Endothelial cell (in vitro differentiated cells): ENCODE measurements around the gene MGST3. TPM values are rescaled to one million over a fixed set of nuclear protein-coding genes. Genes with fewer than 3 reads are reported as not detected.

Source experiments
- DNase-seq: peaks from one replicate; pipeline ENCODE4 v3.0.0; 2021; ENCODE audit warnings: low spot score
- H3K27ac Mint-ChIP-seq: one replicate; pipeline ENCODE4 v1.8.0; 2021; ENCODE audit warnings: mixed read lengths, inconsistent platforms; ENCODE audit not compliant: unreplicated experiment
- H3K27me3 Mint-ChIP-seq: one replicate; pipeline ENCODE4 v1.8.0; 2021; ENCODE audit warnings: mild to moderate bottlenecking, moderate library complexity, mixed read lengths, inconsistent platforms; ENCODE audit not compliant: unreplicated experiment
- H3K36me3 Mint-ChIP-seq: one replicate; pipeline ENCODE4 v1.8.0; 2021; ENCODE audit warnings: mild to moderate bottlenecking, low read depth, mixed read lengths, inconsistent platforms; ENCODE audit not compliant: unreplicated experiment
- H3K4me1 Mint-ChIP-seq: one replicate; pipeline ENCODE4 v1.8.0; 2021; ENCODE audit warnings: mild to moderate bottlenecking, mixed read lengths, inconsistent platforms; ENCODE audit not compliant: unreplicated experiment
- H3K4me3 Mint-ChIP-seq: one replicate; pipeline ENCODE4 v1.8.0; 2021; ENCODE audit warnings: mild to moderate bottlenecking, mixed read lengths, inconsistent platforms; ENCODE audit not compliant: unreplicated experiment
- H3K9me3 Mint-ChIP-seq: one replicate; pipeline ENCODE4 v1.8.0; 2021; ENCODE audit warnings: mixed read lengths, inconsistent platforms; ENCODE audit not compliant: unreplicated experiment
- CTCF ChIP-seq: fragments of 200-600 bp; sonication (generic); IDR thresholded peaks from one replicate; pipeline ENCODE4 v1.5.0; 2021; ENCODE audit warnings: antibody characterized with exemption; ENCODE audit not compliant: unreplicated experiment
- total RNA-seq: library from RNA; stranded (reverse); fragmentation: NEBNext Ultra II Directional; extraction: Animal tissue kit (Norgen Biotek cat#: 25700); gene quantifications from one replicate; pipeline ENCODE4 v1.2.1, GENCODE V29; 2021; ENCODE audit not compliant: unreplicated experiment

MGST3 gene
- total RNA-seq, 1 donor from 2014 or later, result 156 TPM

- Mint-ChIP-seq H3K36me3 (no peaks in the 10 kb centered on the region), H3K4me1 (peaks cover 14% of the 10 kb centered on the region), H3K4me3 (no peak overlapping the region), H3K27ac (no peak overlapping the region), H3K9me3 (no peaks in the 10 kb centered on the region), H3K27me3 (peaks cover under 1% of the 10 kb centered on the region)
- DNase-seq, result no peak
- TF ChIP-seq CTCF, result no peak
These were observed 35.6 kb upstream of the MGST3 start for GRCh38 chr1:165595246-165595938.

- peak overlapping the region; percentile 97 for H3K27ac Mint-ChIP-seq
- no peaks in the 10 kb centered on the region for H3K27me3 Mint-ChIP-seq
- H3K4me1 Mint-ChIP-seq, result peaks cover 14% of the 10 kb centered on the region
- H3K36me3 Mint-ChIP-seq, result no peaks in the 10 kb centered on the region
- peak; percentile 92 for DNase-seq
- TF ChIP-seq CTCF, result no peak
- no peaks in the 10 kb centered on the region for H3K9me3 Mint-ChIP-seq
- H3K4me3 Mint-ChIP-seq, result peak overlapping the region; percentile 96
These were observed 33.0 kb upstream of the MGST3 start for GRCh38 chr1:165597883-165598675.

GRCh38 chr1:165598676-165599059, 32.4 kb upstream of the MGST3 start:
- Mint-ChIP-seq H3K4me3 (peak overlapping the region; percentile 96), H3K27ac (peak overlapping the region; percentile 97), H3K4me1 (peaks cover 14% of the 10 kb centered on the region), H3K36me3 (no peaks in the 10 kb centered on the region), H3K9me3 (no peaks in the 10 kb centered on the region), H3K27me3 (no peaks in the 10 kb centered on the region)
- DNase-seq, result no peak
- TF ChIP-seq CTCF, result no peak

- no peaks in the 10 kb centered on the region for H3K27me3 Mint-ChIP-seq
- peaks cover 14% of the 10 kb centered on the region for H3K4me1 Mint-ChIP-seq
- no peak overlapping the region for H3K27ac Mint-ChIP-seq
- no peak for TF ChIP-seq CTCF
- H3K4me3 Mint-ChIP-seq, result no peak overlapping the region
- H3K36me3 Mint-ChIP-seq, result no peaks in the 10 kb centered on the region
- H3K9me3 Mint-ChIP-seq, result peaks cover 5% of the 10 kb centered on the region
- no peak for DNase-seq
These were observed 30.2 kb upstream of the MGST3 start for GRCh38 chr1:165600793-165601192.

- H3K27me3 Mint-ChIP-seq, result no peaks in the 10 kb centered on the region
- no peak overlapping the region for H3K27ac Mint-ChIP-seq
- DNase-seq, result no peak
- no peak overlapping the region for H3K4me3 Mint-ChIP-seq
- H3K4me1 Mint-ChIP-seq, result peaks cover 1% of the 10 kb centered on the region
- TF ChIP-seq CTCF, result no peak
- peaks cover 5% of the 10 kb centered on the region for H3K9me3 Mint-ChIP-seq
- H3K36me3 Mint-ChIP-seq, result no peaks in the 10 kb centered on the region
These were observed 27.2 kb upstream of the MGST3 start for GRCh38 chr1:165603810-165604209.
